Stimulated activated CD4-positive, alpha-beta T cell treated with anti-CD3 and anti-CD28 coated beads, TNF-alpha, amount 100 ng/mL, for 1 hour (primary cell): Measurements from ENCODE around the gene EHBP1.
"Not testable (repeated sequence)": the region's sequence is repeated elsewhere in the genome, so short reads cannot be mapped to it uniquely, and the experiment has no call there.

Experiments used
- DNase-seq, 3 donors: peaks; one replicate each; pipeline ENCODE4 v3.0.0-alpha.2; 2020; ENCODE audit warnings: low read depth in 3 of 3, low spot score in 1 of 3

EHBP1 gene

DNA sequence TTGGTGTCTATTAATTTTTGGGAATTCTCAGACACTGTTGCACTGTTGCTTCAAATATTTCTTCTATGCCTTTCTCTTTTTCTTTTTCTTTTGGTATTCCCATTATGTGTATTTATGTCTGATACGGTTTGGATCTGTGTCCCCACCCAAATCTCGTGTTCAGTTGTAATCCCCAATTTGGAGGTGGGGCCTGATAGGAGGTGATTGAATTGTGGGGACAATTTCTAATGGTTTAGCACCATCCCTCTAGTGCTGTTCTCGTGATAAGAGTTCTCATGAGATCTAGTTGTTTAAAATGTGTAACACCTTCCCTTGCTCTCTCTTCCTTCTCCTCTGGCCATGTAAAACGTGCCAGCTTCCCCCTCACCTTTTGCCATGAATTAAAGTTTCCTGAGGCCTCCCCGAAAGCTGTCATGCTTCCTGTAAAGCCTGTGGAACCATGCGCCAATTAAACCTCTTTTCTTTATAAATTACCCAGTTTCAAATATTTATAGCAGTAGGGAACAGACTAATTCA is 26.8 kb downstream of the EHBP1 start:
- DNase-seq: no peak

DNA sequence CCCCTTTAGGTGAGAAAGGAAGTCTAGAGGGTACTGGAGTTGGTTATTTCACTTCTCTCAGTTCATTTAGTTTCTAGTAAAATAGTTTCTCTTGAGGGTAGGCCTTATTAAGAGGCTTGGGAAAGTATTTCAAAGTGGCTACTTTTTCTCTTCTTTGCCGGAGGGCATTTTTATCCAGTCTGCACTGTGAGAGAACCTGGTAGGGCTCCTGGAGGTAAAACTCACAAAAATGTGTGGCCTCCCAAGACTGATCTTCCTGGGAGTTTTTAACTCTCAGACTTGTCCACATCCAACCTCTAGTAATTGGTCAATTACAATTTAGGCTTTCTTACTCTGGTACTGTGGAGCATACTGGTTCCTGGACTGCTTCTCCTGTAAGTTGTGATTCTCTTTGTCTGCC is 28.0 kb downstream of the EHBP1 start:
- DNase-seq: no peak

DNA sequence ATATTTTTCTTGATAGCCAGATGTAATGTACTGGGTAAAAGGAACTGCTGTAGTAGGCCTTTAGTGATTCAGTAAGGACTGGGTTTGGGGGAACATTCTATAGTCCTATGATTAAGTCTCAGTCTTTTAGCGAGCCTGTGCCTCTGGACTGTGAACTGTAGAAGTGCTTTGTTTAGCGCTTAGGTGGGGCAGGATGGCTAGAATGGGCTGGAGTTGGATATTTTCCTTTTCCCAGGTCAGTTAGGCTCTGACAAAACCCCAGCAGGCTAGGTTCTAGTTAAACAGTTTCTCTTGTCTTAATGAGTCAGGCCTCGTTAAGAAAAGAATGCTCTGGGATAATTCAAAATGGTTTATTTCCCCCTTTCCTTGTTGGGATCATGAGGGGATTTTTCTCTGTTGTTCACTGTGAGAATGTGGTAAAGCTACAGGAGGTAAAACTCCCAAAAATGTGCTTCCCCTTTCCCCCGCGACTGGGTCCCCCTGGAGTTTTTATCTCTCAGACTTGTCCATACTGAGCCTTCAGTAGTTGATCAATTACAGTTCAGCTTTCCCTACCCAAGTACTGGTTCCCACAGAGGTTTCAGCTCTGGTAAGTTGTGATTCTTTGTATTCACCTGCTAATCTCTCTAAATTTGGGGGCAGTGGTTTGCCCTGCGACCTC is 31.5 kb downstream of the EHBP1 start:
- no peak for DNase-seq

- no peak for DNase-seq
These were observed 33.7 kb downstream of the EHBP1 start for GRCh38 chr2:62738981-62739936.

DNA sequence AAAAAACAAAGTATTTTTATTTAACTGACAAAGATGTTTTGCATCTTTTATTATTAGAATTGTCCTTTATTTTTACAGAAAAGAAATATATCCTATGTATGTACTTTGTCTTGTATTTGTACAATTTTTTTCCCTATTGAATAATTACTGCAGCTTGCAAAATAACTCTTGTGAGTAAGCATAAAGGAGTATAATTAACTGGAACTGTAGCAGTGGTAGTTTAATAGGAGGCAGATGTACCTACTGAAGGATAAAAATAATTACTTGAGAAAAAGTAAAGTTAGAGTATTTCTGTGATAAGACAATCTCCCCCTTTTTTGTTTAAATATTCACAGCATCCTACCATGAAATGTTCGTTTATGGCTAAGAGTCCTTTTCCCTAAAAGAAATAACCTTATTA is 34.7 kb downstream of the EHBP1 start:
- DNase-seq: no peak

GRCh38 chr2:62741127-62741526 is 35.6 kb downstream of the EHBP1 start:
- DNase-seq: no peak

DNA sequence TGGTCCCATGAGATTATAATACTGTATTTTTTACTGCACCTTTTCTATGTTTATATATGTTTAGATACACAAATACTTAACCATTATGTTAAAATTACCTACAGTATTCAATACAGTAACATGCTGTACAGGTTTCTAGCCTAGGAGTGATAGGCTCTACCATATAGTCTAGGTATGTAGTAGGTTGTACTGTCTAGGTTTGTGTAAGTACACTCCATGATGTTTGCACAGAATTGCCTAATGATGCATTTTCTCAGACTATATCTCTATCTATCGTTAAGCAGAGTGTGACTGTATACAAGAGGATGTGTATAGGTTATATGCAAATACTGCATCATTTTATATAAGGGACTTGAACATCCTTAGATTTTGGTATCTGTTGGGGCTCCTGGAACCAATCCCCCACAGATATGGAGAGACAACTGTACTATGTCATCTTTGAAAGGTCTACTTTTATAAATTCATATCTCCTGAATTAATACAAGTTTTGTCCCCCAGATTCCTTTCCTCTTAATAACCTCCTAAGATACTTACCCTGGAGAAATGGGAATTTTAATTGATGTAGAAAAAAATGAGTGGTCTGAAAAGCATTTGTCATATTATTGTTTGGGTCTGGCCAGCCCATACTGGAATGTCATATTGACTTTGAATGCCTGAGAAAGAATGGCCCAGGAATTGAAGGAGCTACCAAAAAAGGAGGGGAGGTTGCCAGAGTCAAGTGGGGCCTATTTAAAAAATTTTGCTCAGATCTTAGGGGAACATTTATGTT is 36.6 kb downstream of the EHBP1 start:
- no peak for DNase-seq

DNA sequence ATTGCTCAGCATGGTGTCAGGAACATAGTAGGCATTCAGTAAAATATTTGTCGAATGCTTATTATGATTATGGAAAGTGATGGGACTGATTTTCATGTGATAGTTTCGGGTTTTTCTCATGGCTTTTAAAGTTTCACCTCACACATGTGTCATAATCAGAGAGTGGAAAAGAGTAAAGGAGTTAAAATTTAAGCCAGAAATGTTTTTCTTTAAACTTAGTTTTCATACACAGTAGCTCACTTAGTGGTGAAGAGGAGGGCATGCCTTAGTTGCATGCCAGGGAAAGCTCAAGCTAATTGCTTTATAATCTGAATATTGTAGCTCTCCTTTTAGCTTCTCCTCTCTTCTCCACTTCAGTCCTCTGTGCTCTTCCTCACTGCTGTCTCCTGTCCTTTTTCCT is 38.0 kb downstream of the EHBP1 start:
- DNase-seq: no peak

DNA sequence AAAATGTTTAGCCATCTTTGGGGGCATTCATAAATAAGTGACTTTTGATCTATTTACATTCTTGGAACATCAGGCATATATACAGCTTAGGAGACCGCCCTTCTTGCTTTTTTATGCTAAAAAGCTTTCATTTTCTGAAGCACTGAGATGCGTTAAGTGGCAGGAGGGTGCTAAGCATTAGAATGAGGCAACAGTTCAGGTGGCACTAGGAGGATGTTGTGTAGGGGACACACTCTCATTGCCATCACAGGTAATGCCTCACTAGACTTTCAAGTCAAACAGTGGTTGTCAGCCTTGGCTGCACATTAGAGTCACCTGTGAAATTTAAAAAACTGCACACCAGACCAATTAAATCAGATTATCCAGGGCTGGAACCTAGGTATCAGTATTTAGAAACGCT is 39.1 kb downstream of the EHBP1 start:
- no peak for DNase-seq

DNA sequence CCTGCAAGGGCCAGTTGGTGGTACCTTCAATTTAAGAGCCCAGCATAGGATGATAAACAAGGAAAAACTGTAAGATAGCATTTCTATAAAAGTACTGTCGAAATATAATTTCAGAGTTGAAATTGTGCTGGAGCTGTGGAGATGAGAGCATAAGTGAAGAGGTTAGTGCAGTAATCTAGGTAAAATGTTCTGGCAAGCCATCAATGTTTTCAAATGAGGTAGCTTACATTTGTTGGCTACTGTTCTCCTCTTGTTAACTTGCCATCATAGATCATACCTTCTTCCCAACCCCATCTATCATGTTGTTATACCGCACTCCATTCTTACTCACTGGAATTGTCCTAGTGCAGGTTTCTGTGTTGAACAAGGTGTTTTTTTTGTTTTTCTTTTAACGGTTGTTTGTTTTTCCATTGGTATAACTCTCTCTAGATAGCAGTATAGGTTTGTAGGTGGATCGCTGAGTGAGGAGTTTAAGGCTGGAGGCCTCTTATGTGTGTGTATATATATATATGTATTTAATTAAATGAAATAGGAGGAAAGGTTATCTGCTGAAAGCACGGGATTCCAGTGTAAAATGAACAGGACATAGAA is 40.5 kb downstream of the EHBP1 start:
- DNase-seq: no peak

- no peak for DNase-seq
These were observed 41.7 kb downstream of the EHBP1 start for GRCh38 chr2:62747169-62747568.

DNA sequence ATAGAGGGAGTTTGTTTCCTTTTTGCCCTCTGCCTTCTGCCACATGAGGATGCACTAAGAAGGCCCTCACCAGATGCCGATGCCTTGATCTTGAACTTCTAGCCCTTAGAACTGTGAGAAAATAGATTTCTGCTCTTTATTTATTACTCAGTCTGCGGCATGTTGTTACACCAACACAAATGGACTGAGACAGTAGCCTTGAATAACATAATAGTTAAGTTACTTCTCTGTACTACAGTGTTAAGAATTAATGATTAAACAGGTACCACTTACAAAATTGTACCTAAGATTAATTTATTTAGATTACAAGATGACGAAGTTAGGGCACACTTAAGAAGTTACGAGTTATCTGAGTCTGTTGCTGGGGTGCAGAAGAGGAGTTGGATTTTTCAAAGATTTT is 42.4 kb downstream of the EHBP1 start:
- DNase-seq: no peak

GRCh38 chr2:62749111-62749510 is 43.6 kb downstream of the EHBP1 start:
- not testable (repeated sequence) for DNase-seq

- DNase-seq: no peak
These were observed 51.5 kb downstream of the EHBP1 start for GRCh38 chr2:62757029-62757428.

- DNase-seq: no peak
These were observed 54.5 kb downstream of the EHBP1 start for GRCh38 chr2:62760026-62760425.

GRCh38 chr2:62760555-62760954 is 55.0 kb downstream of the EHBP1 start:
- DNase-seq: no peak

DNA sequence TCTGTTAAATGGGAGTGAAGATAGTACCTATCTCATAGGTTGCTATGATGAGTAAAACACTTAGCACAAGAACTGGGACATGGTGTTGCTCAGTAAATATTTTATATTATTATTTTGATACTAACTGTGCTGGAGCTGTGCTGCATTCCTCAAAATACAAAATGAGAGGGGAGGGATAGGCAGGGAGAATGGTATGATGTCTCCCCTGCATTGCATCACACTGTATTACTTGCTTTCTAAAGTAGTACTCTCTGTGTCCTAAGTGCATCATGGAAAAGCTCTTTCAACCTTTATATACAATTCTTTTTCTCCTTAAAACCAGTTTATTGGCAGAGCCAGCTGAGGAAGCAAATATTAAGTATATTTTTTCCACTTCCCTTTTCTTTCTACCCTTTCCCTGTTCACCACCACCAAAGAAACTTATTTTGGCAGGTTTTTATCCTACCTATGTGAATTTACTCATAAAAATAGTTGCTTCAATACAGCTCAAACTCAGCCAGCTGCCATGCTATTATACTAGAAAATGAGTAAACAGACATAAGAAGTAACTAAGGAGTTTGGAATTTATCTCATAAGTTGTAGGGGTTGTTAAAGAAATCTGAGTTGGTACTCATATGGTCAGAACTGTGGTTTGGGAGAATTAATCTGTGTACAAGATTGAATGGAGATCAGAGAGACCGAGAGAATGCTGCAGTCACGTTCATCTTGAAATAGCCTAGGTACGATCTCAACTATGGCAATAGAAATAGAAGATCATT is 60.3 kb downstream of the EHBP1 start:
- no peak for DNase-seq

GRCh38 chr2:62768615-62769014 is 63.1 kb downstream of the EHBP1 start:
- no peak for DNase-seq

DNA sequence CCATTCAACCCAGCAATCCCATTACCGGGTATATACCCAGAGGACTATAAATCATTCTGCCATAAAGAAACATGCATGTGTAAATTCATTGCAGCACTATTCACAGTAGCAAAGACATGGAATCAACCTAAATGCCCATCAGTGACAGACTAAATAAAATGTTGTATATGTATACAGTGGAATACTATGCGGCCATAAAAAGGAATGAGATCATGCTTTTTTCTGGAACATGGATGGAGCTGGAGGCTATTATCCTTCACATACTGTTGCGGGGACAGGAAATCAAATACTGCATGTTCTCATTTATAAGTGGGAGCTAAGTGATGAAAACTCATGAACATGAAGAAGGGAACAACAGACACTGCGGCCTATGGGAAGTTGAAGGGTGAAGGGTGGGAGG is 65.1 kb downstream of the EHBP1 start:
- no peak for DNase-seq

GRCh38 chr2:62774555-62775366 is 69.2 kb downstream of the EHBP1 start:
- no peak for DNase-seq
